SU-DHL-6 (cell line): Measurements from ENCODE around the gene SERP1.
"Not testable (repeated sequence)": the region's sequence is repeated elsewhere in the genome, so short reads cannot be mapped to it uniquely, and the experiment has no call there.

Experiments
- H2AFZ ChIP-seq: fragments of 200-600 bp; sonication (generic); 2 replicates; pipeline ENCODE4 v1.6.1; 2014; ENCODE audit warnings: low read depth, mild to moderate bottlenecking, moderate library complexity, mixed read lengths, antibody characterized with exemption, low read length; ENCODE audit not compliant: severe bottlenecking
- H3F3A ChIP-seq: fragments of 200-600 bp; shearing (Covaris generic); 2 replicates; pipeline ENCODE4 v1.6.0; 2016; ENCODE audit warnings: antibody characterized with exemption, mild to moderate bottlenecking; ENCODE audit not compliant: insufficient read depth
- H3K27ac ChIP-seq: fragments of 200-600 bp; sonication (generic); 2 replicates; pipeline ENCODE4 v1.5.1; 2016; ENCODE audit warnings: low read depth, mild to moderate bottlenecking, low read length, moderate library complexity, mixed read lengths
- H3K27me3 ChIP-seq: fragments of 200-600 bp; sonication (generic), shearing (Covaris generic); 2 replicates; pipeline ENCODE4 v1.6.0; 2014; ENCODE audit warnings: mild to moderate bottlenecking, low read length
- H3K36me3 ChIP-seq: fragments of 200-600 bp; sonication (generic); 2 replicates; pipeline ENCODE4 v1.6.1; 2014; ENCODE audit warnings: mild to moderate bottlenecking, low read length, mixed read lengths
- H3K4me2 ChIP-seq: fragments of 300-600, 200-600 bp; shearing (Covaris generic), sonication (generic); 2 replicates; pipeline ENCODE4 v1.6.0; 2014; ENCODE audit warnings: low read length, low read depth, mild to moderate bottlenecking; ENCODE audit not compliant: poor library complexity, severe bottlenecking
- H3K4me3 ChIP-seq: fragments of 200-600 bp; sonication (generic); 2 replicates; pipeline ENCODE4 v1.5.1; 2014; ENCODE audit warnings: antibody characterized with exemption, low read length, mild to moderate bottlenecking, mixed read lengths; ENCODE audit not compliant: insufficient read depth, poor library complexity, severe bottlenecking
- H3K79me2 ChIP-seq: fragments of 200-600 bp; sonication (generic); 2 replicates; pipeline ENCODE4 v1.6.1; 2014; ENCODE audit warnings: mild to moderate bottlenecking, low read length, moderate library complexity; ENCODE audit not compliant: insufficient read depth
- H3K9ac ChIP-seq: fragments of 200-600 bp; sonication (generic); 2 replicates; pipeline ENCODE4 v1.7.0; 2014; ENCODE audit warnings: mild to moderate bottlenecking, low read length
- H3K9me2 ChIP-seq: fragments of 200-600 bp; sonication (generic); replicated peaks from 2 replicates; pipeline ENCODE4 v1.6.1; 2014; ENCODE audit warnings: low read length; ENCODE audit not compliant: insufficient read depth
- H3K9me3 ChIP-seq: fragments of 200-600 bp; sonication (generic); 2 replicates; pipeline ENCODE4 v1.6.1; 2014; ENCODE audit warnings: low read length, mixed read lengths; ENCODE audit not compliant: insufficient read depth
- H4K20me1 ChIP-seq: fragments of 200-600 bp; sonication (generic); 2 replicates; pipeline ENCODE4 v1.6.1; 2014; ENCODE audit warnings: low read depth, mild to moderate bottlenecking, antibody characterized with exemption, low read length, moderate library complexity, mixed read lengths
- EZH2phosphoT487 ChIP-seq: fragments of 200-600 bp; sonication (generic), shearing (Covaris generic); conservative IDR thresholded peaks from 2 replicates; pipeline ENCODE4 v1.6.1; 2018; ENCODE audit warnings: mild to moderate bottlenecking, antibody characterized with exemption, low read length, moderate library complexity, mixed read lengths
- TF ChIP-seq, protein P1 (sequence below): fragments of 200-600 bp; sonication (generic); IDR thresholded peaks from one replicate; pipeline ENCODE4 v1.5.1; 2017; ENCODE audit warnings: antibody characterized with exemption, mild to moderate bottlenecking, low read length, moderate library complexity; ENCODE audit not compliant: insufficient read depth, poor library complexity, severe bottlenecking

Gene SERP1

DNA sequence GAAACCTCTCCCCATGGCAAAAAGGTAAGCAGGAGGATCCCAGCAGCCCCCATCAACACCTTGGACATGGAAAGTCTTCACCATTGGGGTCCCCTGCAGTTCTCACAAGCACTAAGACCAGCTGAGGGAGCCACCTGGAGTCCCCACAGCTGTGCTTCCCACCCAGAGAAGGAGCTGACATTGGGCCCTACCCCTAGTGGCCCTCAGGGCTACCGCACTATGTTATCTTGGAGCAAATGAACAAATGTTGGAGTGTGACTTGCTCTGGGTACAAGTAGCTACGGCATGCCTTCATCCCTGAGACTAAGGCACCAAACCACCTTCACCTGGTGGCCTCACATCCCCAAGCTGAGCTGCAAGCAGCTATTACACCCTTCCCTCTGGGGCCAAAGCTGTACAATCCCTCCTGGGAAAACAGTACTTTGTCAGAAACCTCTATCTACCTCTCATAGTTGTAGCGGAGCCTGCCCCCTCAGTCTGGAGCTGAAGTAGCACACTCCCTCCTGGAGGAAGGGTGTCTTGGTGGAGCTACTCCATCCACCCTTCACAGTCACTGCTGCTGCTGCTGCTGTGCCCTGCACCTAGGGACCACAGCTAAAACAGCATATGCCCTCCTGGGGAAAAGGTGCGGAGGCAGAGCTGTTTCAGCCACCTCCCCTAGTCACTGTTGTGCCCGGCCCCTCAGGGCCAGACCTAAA lies 42.7 kb downstream of the SERP1 start:
- H3K4me2 ChIP-seq: no peak overlapping the region
- no peaks in the 10 kb centered on the region for H3K9me2 ChIP-seq
- TF ChIP-seq, protein P1, sequence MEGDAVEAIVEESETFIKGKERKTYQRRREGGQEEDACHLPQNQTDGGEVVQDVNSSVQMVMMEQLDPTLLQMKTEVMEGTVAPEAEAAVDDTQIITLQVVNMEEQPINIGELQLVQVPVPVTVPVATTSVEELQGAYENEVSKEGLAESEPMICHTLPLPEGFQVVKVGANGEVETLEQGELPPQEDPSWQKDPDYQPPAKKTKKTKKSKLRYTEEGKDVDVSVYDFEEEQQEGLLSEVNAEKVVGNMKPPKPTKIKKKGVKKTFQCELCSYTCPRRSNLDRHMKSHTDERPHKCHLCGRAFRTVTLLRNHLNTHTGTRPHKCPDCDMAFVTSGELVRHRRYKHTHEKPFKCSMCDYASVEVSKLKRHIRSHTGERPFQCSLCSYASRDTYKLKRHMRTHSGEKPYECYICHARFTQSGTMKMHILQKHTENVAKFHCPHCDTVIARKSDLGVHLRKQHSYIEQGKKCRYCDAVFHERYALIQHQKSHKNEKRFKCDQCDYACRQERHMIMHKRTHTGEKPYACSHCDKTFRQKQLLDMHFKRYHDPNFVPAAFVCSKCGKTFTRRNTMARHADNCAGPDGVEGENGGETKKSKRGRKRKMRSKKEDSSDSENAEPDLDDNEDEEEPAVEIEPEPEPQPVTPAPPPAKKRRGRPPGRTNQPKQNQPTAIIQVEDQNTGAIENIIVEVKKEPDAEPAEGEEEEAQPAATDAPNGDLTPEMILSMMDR: no peak
- TF ChIP-seq EZH2phosphoT487: no peak
- H3K9me3 ChIP-seq: peaks cover 8% of the 10 kb centered on the region; the same call in 1 of the 2 replicates
- no peak overlapping the region for H3K27ac ChIP-seq
- no peaks in the 10 kb centered on the region for H3K79me2 ChIP-seq
- no peak overlapping the region for H3K9ac ChIP-seq
- no peaks in the 10 kb centered on the region for H3K36me3 ChIP-seq
- H3K4me3 ChIP-seq: no peak overlapping the region
- H4K20me1 ChIP-seq: no peaks in the 10 kb centered on the region
- H3F3A ChIP-seq: no peaks in the 10 kb centered on the region
- no peaks in the 10 kb centered on the region for H3K27me3 ChIP-seq
- no peak overlapping the region for H2AFZ ChIP-seq

DNA sequence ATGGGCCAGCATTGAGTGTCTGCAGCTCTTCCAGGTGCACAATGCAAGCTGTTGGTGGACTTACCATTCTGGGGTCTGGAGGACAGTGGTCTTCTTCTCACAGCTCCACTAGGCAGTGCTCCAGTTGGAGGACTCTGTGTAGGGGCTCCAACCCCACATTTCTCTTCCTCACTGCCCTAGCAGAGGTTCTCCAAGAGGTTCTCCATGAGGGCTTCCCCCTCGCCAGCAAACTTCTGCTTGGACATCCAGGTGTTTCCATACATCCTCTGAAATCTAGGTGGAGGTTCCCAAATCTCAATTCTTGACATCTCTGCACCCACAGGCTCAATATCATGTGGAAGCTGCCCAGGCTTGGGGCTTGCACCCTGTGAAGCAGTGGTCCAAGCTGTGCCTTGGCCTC lies 45.3 kb downstream of the SERP1 start:
- H3K4me3 ChIP-seq, H3K79me2 ChIP-seq, H3K36me3 ChIP-seq, H4K20me1 ChIP-seq, H3K9me2 ChIP-seq, H3K9ac ChIP-seq, H3F3A ChIP-seq, H3K4me2 ChIP-seq, H2AFZ ChIP-seq, H3K27me3 ChIP-seq, H3K9me3 ChIP-seq, H3K27ac ChIP-seq: not testable (repeated sequence)

DNA sequence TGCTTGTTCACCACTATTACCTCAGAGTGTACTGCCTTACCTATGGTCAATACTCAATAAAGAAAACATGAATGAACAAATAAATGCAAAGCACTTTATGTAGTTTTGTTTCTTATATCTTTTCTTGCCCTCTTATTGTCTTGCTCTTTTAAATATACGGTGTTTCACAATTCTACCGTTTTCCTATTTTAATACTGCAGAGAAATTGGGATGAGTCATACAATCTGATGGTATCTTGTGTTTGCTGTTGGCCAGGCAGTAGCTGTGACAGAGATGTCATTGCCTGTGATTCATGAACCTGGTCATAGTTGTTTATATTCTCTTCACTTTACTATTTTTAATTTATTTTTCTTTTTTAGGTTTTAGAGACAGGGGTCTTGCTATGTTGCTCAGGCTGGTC lies 48.3 kb downstream of the SERP1 start:
- TF ChIP-seq, protein P1: no peak
- no peak for TF ChIP-seq EZH2phosphoT487
- Histone ChIP-seq H3F3A (no peaks in the 10 kb centered on the region), H3K27me3 (no peaks in the 10 kb centered on the region), H3K9ac (no peak overlapping the region), H3K4me2 (no peak overlapping the region), H3K9me2 (no peaks in the 10 kb centered on the region), H3K79me2 (no peaks in the 10 kb centered on the region), H3K9me3 (peaks cover 8% of the 10 kb centered on the region; the same call in 1 of the 2 replicates), H3K4me3 (no peak overlapping the region), H3K36me3 (no peaks in the 10 kb centered on the region), H2AFZ (no peak overlapping the region), H4K20me1 (no peaks in the 10 kb centered on the region), H3K27ac (no peak overlapping the region)

DNA sequence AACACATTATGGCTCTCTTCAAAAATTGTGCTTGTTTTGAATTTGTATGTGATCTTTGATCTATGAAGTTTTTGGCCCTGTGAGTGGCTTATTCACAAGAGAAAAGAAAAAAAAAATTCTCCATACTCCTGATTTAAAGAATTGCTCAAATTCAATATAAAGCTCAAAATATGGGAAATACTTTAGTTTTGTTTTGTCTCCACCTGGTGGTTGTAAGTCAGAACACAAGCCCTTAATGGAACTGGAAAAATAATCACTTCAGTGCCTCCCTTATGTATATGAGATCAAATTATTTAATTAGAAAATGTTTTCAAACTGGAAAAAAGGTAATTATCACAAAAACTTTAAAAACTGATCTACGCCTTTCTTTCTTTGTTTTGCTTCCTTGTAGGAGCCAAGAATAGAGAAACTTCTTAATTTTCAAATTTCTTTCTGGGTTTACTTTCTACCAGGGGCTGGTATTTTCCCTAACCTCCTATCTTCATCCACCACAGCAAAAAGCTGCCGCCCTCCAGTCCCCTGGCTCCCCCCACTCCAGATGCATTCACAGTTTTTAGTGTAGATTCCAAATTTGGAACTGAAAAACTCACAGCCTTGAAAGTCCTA lies 50.6 kb downstream of the SERP1 start:
- Histone ChIP-seq H3K4me2 (no peak overlapping the region), H3K79me2 (no peaks in the 10 kb centered on the region), H3K9me2 (no peaks in the 10 kb centered on the region), H3K9me3 (peaks cover under 1% of the 10 kb centered on the region; the same call in 1 of the 2 replicates), H3F3A (no peaks in the 10 kb centered on the region), H3K36me3 (no peaks in the 10 kb centered on the region), H3K4me3 (no peak overlapping the region), H3K9ac (no peak overlapping the region), H3K27me3 (no peaks in the 10 kb centered on the region), H4K20me1 (no peaks in the 10 kb centered on the region), H2AFZ (no peak overlapping the region), H3K27ac (no peak overlapping the region)
- TF ChIP-seq, protein P1: peak; percentile 67
- TF ChIP-seq EZH2phosphoT487: no peak
